Right hindlimb (tissue), 1 donor: ENCODE results near the gene PNKD.
A peak's percentile ranks its signal among the peaks of the same experiment; 100 is the strongest.

ENCODE experiments used
- DNase-seq: peaks from one replicate; pipeline ENCODE4 v3.0.0-alpha.2; 2018

Gene PNKD

DNA sequence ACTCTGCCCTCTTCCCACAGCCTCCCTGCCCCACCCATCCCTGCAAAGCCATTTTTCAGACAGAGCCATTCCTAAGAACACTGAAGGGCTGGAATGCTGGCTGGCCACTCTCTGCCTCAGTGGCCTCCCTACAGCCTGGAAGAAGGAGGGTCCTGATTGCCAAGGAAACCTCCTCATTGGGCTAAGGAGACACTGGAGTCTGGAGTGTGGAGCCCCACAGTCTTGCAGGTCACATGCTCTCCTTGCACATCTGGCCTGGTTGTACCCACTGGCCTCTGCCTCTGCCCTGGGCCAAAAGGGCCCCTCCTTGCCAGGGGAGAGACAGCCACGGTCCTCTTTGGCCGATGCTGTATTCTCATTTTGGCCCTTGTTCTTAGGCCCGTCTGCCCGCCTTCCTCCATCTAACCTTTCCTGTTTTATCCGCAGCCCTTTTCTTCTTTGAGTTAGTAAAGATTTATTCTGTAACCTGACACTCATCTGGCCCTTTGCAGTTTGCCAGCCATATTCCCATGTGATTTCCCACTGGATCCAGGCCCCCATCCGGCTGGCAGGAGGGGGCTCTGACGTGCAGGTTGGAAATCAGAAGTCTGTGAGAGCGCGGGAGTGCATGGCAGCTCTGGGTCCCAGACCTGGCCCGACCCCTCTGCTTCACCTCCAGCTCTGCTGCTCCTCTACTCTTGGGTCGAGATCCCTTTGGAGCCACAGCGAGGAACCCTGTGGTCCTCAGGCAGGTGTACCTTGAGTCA, 75.3 kb downstream of the PNKD start:
- DNase-seq, result no peak

DNA sequence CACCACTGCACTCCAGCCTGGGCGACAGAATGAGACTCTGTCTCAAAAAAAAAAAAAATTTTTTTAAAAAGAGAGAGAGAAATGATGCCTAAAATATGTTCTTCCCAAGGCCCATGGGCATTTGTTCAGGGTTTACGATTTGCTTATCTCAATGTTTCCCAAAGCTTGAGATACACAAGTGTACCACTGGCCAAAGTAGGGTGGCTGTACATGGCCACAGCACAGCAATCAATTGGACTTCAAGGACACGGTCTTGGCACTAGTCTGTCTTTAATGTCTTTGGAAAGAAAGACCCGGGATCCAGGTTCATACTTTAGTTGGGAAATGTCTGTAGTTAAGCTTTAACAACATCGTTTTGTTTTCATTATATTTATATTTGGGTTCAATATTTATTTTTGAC, 76.9 kb downstream of the PNKD start:
- no peak for DNase-seq

DNA sequence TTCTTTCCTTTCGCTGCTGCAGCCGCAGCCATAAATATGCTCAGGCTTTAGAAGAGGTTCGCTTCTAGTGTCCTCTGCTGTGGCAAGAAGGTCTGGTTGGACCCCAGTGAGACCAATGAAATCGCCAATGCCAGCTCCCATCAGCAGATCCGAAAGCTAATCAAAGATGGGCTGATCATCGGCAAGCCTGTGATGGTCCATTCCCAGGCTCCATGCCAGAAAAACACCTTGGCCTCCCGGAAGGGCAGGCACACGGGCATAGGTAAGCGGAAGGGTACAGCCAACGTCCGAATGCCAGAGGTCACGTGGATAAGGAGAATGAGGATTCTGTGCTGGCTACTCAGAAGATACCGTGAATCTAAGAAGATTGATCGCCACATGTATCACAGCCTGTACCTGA, 83.7 kb downstream of the PNKD start:
- no peak for DNase-seq

DNA sequence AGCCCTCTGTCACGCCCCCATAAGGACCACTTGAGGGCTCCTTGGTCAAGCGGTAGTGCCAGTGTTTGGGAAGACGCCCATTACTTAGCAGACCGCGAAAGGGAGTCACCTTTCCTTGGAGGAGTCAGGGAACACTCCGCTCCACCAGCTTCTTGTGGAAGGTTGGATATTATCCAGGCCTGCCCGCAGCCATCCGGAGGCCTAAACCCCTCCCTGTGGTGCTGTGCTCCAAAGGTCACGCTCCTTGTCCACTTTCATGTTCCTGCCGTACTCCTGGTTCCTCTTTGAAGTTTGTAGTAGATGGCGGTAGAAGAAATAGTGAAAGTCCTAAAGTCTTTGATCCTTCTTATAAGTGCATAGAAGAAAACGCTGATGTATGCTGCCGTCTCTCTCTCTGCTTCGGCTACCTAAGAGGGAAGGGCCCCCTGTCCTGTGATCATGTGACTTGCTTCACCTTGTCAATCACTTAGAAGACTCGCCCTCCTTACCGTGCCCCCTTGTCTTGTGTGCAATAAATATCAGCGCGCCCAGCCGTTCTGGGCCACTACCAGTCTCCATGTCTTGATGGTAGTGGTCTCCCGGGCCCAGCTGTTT, 84.6 kb downstream of the PNKD start:
- no peak for DNase-seq

DNA sequence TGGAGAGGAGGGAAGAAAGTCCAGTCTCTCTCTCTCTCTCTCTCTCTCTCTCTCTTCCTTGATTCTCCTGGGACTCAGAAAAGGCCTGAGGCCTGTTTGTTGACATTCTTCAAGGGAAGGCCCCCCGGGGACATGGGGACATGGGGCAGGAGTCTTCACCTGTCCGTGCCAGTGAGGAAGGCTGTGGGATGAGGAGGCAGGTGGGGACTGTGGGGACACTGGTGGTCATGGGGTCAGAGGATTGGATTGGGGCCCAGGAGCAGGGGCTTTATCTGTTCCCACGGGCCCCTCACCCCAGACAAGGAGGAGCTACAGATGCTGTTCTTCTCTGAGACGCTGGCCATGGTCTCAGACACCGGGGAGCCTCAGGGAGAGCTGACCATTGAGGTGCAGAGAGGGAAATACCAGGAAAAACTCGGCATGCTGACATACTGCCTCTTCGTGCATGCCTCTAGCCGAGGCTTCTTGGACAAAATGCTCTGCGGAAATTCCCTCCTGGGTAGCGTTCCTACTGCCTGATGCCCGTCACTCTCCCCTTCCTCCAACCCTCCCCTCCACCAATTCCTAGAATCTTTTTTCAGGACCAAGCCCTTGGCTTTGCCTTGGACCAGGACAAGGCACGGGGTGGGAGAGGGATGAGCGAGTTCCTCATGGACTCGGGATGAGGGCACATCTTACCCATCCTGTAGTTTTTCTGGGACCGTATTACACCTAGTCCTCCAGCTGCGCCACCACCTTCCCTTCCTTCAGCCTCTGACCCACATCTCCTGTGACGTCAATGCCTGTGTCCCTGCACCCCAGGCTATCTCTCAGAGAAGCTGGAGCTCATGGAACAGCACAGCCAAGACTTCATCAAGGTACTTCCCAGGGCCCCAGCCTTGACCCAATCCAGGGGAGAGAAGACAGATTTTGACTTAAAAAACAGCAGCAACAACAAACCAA, 87.2 kb downstream of the PNKD start:
- DNase-seq, result no peak

DNA sequence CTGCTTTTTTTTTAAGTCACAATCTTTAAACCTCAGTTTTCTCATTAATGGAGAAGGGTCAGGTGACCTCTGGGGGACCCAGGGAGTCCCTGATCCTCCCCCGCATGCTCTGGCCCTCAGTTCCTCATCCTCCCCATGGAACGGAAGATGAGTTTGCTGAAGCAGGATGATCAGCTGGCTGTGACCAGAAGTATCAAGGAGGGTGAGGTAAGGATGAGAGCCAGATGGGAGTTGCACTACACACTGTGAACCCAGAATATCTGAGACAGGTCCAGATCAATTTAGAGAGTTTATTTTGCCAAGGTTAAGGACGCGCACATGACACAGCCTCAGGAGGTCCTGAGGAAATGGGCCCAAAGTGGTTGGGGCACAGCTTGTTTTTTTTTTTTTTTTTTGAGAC, 90.1 kb downstream of the PNKD start:
- DNase-seq, result no peak

DNA sequence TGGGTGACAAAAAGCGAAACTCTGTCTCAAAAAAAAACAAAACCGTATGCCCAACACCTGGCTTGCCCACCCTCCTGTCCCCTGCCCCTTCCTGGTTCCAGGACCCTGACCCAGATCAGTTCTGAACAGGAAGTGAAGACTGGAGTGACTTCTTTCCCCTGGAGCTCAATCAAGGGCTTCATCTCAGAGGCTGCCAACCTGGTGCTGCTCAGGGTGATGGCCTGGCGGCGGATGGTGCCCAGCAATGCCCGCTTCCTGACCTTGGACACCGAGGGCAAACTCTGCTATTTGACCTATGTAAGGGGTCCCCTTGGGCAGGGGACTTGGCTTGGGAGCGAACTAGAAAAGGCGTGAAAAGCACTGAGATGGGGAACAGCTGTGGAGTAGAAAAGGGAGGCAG, 92.3 kb downstream of the PNKD start:
- DNase-seq, result no peak

DNA sequence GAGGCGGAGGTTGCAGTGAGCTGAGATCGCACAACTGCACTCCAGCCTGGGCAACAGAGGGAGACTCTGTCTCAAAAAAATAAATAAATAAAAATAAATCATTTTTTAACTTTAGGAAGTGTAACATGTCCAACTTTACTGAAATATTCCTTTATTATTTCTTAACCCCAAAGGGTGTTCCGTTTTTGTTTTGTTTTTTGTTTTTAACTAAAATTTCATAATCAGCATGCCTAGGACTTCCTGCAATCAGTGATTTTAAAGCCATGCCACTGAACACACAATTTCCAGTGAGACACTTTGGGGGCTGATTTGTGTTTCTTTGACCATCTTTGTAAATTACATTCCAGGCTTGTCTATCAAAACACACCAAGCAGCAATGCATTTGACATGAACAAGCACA, 93.4 kb downstream of the PNKD start:
- DNase-seq, result no peak

DNA sequence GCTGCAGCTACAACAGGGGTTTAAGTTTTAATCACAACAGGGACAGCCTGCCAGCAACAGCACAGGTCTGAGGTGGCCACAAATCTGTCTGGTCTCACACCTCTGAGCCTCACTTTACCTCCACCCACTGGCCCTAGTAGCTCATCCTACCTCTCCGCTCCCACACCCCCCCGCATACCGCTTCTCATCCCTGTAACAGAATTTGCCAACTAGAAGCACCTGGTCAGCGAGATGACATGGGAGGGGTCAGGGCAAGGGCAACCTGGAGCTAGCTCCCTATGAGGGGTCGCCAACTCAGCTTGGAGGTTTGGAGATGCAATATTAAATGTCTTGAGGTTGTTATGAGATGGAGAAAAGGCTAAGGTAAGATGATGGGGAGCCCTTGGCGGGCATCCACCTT, 93.9 kb downstream of the PNKD start:
- DNase-seq, result no peak

DNA sequence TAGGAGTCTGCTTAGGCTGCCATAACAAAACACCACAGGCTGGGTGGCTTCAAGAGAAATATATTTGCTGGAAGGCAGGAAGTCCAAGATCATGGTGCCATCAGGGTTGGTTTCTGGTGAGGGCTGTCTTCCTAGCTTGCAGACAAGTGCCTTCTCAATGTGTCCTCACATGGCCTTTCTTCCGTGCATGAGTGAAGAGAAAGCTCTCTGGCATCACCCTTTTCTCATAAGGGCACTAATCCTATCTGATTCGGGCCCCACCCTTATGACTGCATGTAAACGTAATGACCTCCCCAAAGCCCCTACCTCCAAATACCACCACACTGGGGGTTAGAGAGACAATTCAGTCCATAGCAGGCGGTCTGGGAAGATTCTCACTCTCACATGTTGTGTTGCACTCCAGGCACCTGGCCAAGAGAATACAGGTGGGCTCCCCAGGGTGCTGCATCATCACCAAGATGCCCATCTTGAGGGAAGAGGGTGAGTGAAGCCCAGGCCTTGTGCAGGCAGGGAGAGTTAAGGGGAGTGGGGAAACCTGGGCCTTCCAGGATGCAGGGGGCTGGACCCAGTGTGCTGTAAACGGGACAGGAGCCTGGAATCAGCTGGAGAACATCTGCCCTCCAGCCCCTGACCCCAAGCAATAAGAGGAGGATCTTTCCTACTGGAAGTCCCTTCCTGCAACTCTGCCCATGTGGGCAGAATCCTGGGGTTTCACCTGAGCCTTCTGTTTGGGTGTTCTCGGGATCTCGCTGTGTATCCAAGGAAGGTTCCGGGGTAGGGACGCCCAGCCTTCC, 96.5 kb downstream of the PNKD start:
- no peak for DNase-seq

DNA sequence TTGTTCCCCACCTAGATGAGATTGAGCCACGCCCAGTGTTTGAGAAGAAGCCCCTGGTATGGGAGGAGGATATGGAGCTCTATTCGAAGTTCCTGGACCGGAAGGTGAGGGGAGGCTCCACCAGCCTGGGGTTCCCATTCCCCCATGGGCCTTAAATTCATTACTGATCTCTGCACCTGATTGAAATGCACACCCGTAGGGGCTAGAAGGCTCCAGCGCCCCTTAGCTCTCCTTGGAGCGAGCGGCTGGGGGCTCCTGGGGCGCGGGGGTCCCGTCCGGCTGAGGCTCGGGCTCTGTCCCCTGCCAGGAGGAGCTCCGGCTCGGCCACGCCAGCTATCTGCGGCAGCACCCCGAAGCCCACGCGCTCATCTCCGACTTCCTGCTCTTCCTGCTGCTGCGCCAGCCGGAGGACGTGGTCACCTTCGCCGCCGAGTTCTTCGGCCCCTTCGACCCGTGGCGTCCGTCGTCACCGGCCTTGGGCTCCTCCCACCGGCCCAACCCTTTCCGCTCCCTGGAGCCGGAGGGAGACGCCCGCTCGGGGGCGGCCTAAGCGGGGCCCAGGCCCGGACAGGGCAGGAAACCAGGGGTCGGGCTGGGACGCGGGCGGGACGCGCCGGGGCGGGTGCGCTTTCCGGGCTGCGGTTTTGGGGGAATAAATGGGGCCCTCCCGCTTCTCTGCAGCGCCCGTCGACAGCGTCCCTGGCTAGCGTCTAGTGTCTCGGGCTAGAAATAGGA, 97.3 kb downstream of the PNKD start:
- DNase-seq, result peak; percentile 91

DNA sequence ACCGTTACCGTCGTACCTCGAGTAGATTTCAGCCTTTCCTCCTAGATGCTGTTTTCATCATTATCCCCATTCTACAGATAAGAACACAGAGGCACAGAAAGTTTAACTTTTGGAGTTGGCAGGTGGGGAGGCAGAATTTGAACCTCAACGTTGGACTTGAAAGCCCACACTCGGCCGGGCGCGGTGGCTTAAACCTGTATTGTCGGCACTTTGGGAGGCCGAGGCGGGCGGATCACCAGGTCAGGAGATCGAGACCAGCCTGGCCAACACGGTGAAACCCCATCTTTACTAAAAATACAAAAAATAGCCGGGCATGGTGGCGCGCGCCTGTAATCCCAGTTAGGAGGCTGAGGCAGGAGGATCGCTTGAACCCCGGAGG, 97.8 kb downstream of the PNKD start:
- no peak for DNase-seq

DNA sequence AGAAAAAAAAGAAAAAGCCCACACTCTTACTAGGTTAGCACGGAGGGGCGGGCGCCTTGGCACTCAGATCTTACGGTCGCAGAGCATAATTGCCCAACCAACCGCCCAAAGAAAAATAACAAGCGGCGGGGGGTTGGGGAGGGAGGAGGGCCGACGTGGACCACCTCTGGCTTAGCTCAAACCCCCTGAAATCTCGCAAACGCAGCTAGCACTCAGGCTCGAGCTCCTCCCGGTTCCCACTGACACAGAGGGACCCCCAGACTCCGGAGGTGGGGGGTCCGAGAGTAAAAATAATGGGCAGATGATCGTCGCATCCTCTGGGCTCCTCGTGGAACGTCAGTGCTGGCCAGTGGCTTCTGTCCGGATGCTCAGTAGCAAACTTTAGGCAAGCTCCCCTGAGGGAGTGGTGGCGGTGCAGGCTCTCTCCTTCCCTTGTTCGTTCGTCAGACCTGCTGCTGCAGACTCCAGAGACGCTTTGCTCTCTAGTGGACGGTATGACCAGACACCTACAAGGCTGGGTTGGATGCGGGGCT, 98.4 kb downstream of the PNKD start:
- no peak for DNase-seq

DNA sequence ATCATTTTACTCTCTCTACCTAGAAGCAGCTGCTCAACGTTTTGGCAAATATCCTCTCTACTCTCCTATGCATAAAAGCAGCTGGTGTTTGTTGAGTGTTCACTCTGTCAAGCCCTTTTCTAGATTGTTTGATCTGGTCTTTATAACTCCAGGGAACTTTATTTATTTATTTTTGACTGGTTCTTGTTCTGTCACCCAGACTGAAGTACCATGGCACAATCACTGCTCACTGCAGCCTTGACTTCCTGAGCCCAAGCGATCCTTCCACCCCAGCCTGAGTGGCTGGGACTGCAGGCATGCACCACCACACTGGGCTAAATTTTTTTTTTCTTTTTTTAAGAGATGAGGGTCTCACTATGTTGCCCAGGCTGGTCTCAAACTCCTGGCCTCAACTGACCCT, 99.0 kb downstream of the PNKD start:
- DNase-seq, result no peak

DNA sequence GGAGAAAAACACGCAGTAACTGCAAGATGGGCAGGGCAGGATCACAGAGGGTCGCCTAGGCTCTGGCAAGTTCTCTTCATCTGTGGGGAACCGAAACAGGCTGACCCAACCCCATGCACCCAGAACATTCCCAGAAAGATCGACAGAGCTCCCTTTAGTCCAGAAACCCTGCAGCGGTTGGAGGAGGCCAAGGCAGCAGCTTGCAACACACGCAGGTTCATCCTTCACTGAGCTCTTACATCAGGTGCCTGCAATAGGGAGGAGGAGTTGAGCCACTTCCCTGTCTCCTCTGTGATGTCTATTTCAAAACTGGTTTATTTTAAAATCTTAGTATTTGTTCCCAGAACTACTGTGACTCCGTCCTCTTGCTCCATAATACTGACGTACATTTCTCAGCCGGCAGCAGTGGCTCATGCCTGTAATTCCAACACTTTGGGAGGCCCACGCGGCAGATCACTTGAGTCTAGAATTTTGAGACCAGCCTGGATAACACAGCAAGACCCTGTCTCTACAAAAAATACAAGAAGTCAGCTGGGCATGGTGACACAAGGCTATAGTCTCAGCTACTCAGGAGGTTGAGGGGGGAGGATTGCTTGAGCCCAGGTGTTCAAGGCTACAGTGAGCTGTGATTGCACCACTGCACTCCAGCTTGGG, 100.2 kb downstream of the PNKD start:
- DNase-seq, result no peak

DNA sequence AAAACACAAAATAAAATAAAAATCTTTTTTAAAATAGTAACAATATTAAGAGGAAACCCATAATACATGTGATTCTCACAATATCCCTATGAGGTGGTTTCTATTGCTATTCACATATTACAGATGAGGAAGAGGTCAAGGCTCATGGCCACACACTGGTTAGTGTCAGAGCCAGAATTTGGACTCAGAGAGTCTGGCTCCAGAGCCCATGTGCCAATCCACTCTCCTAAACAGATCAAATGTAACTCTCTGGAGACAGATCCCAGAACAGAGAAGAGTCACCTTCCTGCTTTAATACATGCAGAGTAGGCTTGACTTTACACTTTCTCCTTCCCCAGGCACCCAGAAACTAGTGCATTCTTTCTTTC, 101.6 kb downstream of the PNKD start:
- no peak for DNase-seq

DNA sequence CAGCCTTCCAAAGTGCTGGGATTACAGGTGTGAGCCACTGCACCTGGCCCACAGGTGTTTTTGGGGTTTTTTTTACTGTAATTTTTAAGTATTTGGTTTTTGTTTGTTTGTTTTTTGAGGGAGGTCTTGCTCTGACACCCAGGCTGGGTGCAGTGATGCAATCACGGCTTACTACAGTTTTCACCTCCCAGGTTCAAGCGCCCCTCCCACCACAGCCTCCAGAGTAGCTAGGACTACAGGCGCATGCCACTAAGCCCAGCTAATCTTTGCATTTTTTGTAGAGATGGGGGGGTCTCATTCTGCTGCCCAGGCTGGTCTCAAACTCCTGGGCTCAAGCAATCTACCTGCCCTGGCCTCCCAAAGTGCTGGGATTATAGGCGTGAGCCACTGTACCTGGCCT, 104.5 kb downstream of the PNKD start:
- no peak for DNase-seq

DNA sequence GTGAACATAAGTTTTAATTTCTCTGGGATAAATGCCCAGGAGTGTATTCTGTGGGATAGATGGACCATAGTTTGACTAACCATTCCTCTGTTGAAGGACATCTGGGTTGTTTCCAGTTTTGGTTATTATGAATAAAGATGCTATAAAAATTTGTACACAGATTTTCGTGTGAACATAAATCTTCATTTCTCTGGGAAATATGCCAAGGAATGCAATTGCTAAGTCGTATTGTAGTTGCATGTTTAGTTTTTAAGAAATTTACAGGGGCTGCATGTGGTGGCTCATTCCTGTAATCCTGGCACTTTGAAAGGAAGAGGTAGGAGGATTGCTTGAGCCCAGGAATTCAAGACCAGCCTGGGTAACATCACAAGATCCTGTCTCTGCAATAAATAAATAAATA, 104.9 kb downstream of the PNKD start:
- DNase-seq, result no peak

DNA sequence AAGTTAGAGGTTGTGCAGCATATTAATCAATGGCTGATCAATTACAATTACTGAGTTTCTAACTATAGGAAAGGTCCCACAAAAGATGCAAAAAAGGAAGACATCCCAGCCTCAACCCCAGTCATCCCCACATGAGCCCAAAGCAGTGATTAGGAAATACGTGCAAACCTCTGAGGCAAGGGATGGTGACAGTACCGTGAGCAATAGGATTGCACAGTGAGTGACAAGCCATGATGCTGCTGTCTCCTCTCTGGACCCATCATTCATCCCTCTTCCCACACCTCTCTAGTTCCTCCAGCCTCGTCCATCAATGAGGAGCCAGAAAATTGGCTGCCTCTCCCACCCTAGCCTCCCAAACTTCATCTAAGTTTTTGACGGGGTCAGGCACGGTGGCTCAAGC, 107.7 kb downstream of the PNKD start:
- no peak for DNase-seq

DNA sequence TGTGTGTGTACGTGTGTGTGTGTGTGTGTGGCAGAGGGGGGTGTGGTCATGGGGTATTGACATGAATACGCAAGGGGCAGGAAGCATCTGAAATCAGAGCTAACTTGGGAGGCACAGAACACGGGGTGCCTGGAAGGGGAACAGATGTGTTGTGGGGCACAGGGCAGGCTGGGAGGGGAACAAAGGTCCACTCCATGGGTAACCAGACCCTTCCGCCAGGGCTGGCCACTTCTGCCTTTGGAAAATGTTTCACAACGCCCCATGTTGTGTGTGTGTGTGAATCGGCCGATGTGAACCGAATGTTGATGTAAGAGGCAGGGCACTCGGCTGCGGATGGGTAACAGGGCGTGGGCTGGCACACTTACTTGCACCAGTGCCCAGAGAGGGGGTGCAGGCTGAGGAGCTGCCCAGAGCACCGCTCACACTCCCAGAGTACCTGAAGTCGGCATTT, 111.6 kb downstream of the PNKD start, which contains the start of gene SLC11A1:
SLC11A1 (plus strand) TSS at position 358 of the 451 bp plus-strand sequence. CDS start 96 bp downstream, outside the sequence.
- DNase-seq, result no peak

DNA sequence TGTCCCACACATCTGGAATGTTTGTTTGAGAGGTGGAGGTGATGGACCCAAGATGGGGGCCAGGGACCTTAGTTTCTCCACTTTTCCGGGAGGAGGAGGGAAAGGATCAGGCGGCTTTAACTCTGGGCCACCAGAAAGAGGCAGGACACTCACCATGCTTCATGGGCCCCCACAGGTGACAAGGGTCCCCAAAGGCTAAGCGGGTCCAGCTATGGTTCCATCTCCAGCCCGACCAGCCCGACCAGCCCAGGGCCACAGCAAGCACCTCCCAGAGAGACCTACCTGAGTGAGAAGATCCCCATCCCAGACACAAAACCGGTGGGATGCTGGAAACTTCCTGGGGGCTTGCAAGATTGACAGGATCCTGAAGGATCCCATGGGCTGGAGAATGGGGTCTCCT, 112.5 kb downstream of the PNKD start:
- DNase-seq, result no peak
